H1 (cell line): ENCODE measurements around the gene PTDSS2. TPM values are rescaled to one million over a fixed set of nuclear protein-coding genes. Genes with fewer than 3 reads are reported as not detected.
A peak's percentile ranks its signal among the peaks of the same experiment; 100 is the strongest.

Experiments used
- CTCF ChIA-PET: fragments of 300-600 bp; sonication (Branson Sonifier 250); formaldehyde crosslinking; loops from one replicate; lab custom pipeline; 2021; ENCODE audit not compliant: partially characterized antibody; lab: Charles Lee
- POLR2A ChIA-PET: fragments of 300-600 bp; sonication (Branson Sonifier 250); formaldehyde crosslinking; loops from one replicate; lab custom pipeline; 2021; ENCODE audit warnings: inconsistent platforms; ENCODE audit not compliant: partially characterized antibody; lab: Charles Lee
- DNase-seq, 2 experiments: peaks; one replicate each; pipeline versions ENCODE4 v3.0.0 to v3.0.0-alpha.2; 2010 to 2022; ENCODE audit warnings: low spot score in 2 of 2, low read depth in 1 of 2, mixed read lengths in 1 of 2
- FAIRE-seq: peaks from 2 replicates; lab custom pipeline; 2011; peaks lifted over from hg19 to GRCh38; lab: Jason Lieb, UNC
- H2AFZ ChIP-seq: 2 replicates; pipeline ENCODE4 v1.8.1; 2012; ENCODE audit warnings: low read length, inconsistent platforms
- H2AK5ac ChIP-seq: 2 replicates; pipeline ENCODE4 v1.6.1; 2013; ENCODE audit warnings: low read depth, low read length
- H2BK120ac ChIP-seq: replicated peaks from 2 replicates; pipeline ENCODE3; 2013; ENCODE audit warnings: low read depth, low read length, inconsistent platforms
- H2BK12ac ChIP-seq: 2 replicates; pipeline ENCODE4 v1.6.1; 2013; ENCODE audit warnings: low read depth, low read length
- H2BK15ac ChIP-seq: 2 replicates; pipeline ENCODE4 v1.6.1; 2013; ENCODE audit warnings: low read length
- H2BK20ac ChIP-seq: 2 replicates; pipeline ENCODE4 v1.6.1; 2013; ENCODE audit warnings: low read length
- H2BK5ac ChIP-seq: 2 replicates; pipeline ENCODE4 v1.6.1; 2013; ENCODE audit warnings: low read depth, low read length
- H3K14ac ChIP-seq: 2 replicates; pipeline ENCODE4 v1.6.1; 2013; ENCODE audit warnings: inconsistent platforms; ENCODE audit not compliant: insufficient read length
- H3K18ac ChIP-seq: 2 replicates; pipeline ENCODE4 v1.6.1; 2013; ENCODE audit warnings: low read length; ENCODE audit errors: extremely low read depth
- H3K23ac ChIP-seq: 2 replicates; pipeline ENCODE4 v1.6.1; 2013; ENCODE audit warnings: inconsistent platforms; ENCODE audit not compliant: insufficient read length
- H3K23me2 ChIP-seq: 2 replicates; pipeline ENCODE4 v1.6.1; 2013; ENCODE audit warnings: low read depth, low read length
- H3K27ac ChIP-seq: 2 replicates; pipeline ENCODE4 v1.6.1; 2011; ENCODE audit warnings: low read depth, low read length, inconsistent platforms
- H3K27me3 ChIP-seq, 4 experiments: replicated peaks in 1 of 4; 1 replicate in 1 of 4; 2 replicates in 3 of 4; pipeline versions ENCODE4 v1.6.1 to v1.8.1; 2011 to 2013; ENCODE audit warnings: low read length in 3 of 4, mild to moderate bottlenecking in 3 of 4, inconsistent platforms in 2 of 4, mixed read lengths in 2 of 4, moderate library complexity in 1 of 4; ENCODE audit not compliant: control insufficient read depth in 3 of 4, insufficient read depth in 3 of 4; ENCODE audit errors: extremely low read depth in 1 of 4
- H3K36me3 ChIP-seq, 4 experiments: 2 replicates each; pipeline versions ENCODE4 v1.6.1 to v1.8.1; 2011 to 2013; ENCODE audit warnings: mild to moderate bottlenecking in 4 of 4, low read length in 3 of 4, moderate library complexity in 2 of 4, control low read depth in 1 of 4, inconsistent platforms in 1 of 4; ENCODE audit not compliant: insufficient read depth in 4 of 4, control insufficient read depth in 2 of 4
- H3K4ac ChIP-seq: replicated peaks from 2 replicates; pipeline ENCODE3; 2013; ENCODE audit warnings: low read length, low read depth, mixed read lengths, inconsistent platforms; ENCODE audit not compliant: insufficient read length
- H3K4me1 ChIP-seq, 4 experiments: replicated peaks in 1 of 4; 1 replicate in 1 of 4; 2 replicates in 3 of 4; pipeline versions ENCODE4 v1.6.1 to v1.8.1; 2011 to 2013; ENCODE audit warnings: low read length in 3 of 4, inconsistent platforms in 2 of 4, mixed read lengths in 1 of 4; ENCODE audit not compliant: insufficient read depth in 4 of 4, control insufficient read depth in 3 of 4
- H3K4me2 ChIP-seq, 2 experiments: 2 replicates each; pipeline versions ENCODE4 v1.6.1 to v1.8.1; 2011 to 2013; ENCODE audit warnings: low read depth in 2 of 2, low read length in 2 of 2, control low read depth in 1 of 2, inconsistent platforms in 1 of 2, mild to moderate bottlenecking in 1 of 2; ENCODE audit not compliant: insufficient read depth in 1 of 2
- H3K4me3 ChIP-seq, 4 experiments: fragments of 200-600, 300-600 bp in 1 of 4; sonication (generic), shearing (Covaris generic), sonication (Bioruptor Twin) in 1 of 4; 2 replicates each; pipeline versions ENCODE4 v1.5.1 to v1.8.1; 2011 to 2016; ENCODE audit warnings: low read length in 4 of 4, low read depth in 3 of 4, control low read depth in 2 of 4, inconsistent platforms in 2 of 4, mild to moderate bottlenecking in 2 of 4, mixed read lengths in 1 of 4, moderate library complexity in 1 of 4; ENCODE audit not compliant: insufficient read depth in 2 of 4; ENCODE audit errors: extremely low read depth in 1 of 4
- H3K56ac ChIP-seq: replicated peaks from 2 replicates; pipeline ENCODE3; 2013; ENCODE audit warnings: low read depth, mild to moderate bottlenecking, mixed read lengths, low read length, inconsistent platforms; ENCODE audit not compliant: insufficient read length
- H3K79me1 ChIP-seq: 2 replicates; pipeline ENCODE4 v1.6.1; 2013; ENCODE audit warnings: low read depth, low read length, control low read depth
- H3K79me2 ChIP-seq, 2 experiments: 2 replicates each; pipeline versions ENCODE4 v1.6.1 to v1.8.1; 2012 to 2013; ENCODE audit warnings: low read length in 2 of 2, mild to moderate bottlenecking in 2 of 2, inconsistent platforms in 1 of 2; ENCODE audit not compliant: insufficient read depth in 2 of 2, control insufficient read depth in 1 of 2
- H3K9ac ChIP-seq, 4 experiments: replicated peaks in 1 of 4; 1 replicate in 1 of 4; 2 replicates in 3 of 4; pipeline versions ENCODE4 v1.6.1 to v1.8.1; 2011 to 2013; ENCODE audit warnings: low read depth in 3 of 4, low read length in 3 of 4, control low read depth in 2 of 4, mild to moderate bottlenecking in 2 of 4, moderate library complexity in 2 of 4, inconsistent platforms in 1 of 4; ENCODE audit errors: extremely low read depth in 1 of 4
- H3K9me3 ChIP-seq, 2 experiments: 2 replicates each; pipeline versions ENCODE4 v1.6.1 to v1.8.1; 2012 to 2013; ENCODE audit warnings: mild to moderate bottlenecking in 2 of 2, moderate library complexity in 2 of 2, control low read depth in 1 of 2, inconsistent platforms in 1 of 2, low read depth in 1 of 2, low read length in 1 of 2, mixed read lengths in 1 of 2; ENCODE audit not compliant: insufficient read depth in 2 of 2
- H4K20me1 ChIP-seq, 2 experiments: replicated peaks in 1 of 2; 2 replicates each; pipeline versions ENCODE3 to v1.8.1; 2011 to 2013; ENCODE audit warnings: inconsistent platforms in 2 of 2, low read length in 2 of 2, mild to moderate bottlenecking in 1 of 2; ENCODE audit not compliant: insufficient read depth in 2 of 2, control insufficient read depth in 1 of 2
- H4K5ac ChIP-seq: 2 replicates; pipeline ENCODE4 v1.6.1; 2013; ENCODE audit warnings: low read length, low read depth, mixed read lengths, inconsistent platforms; ENCODE audit not compliant: insufficient read length
- H4K8ac ChIP-seq: 2 replicates; pipeline ENCODE4 v1.8.0; 2013; ENCODE audit warnings: mild to moderate bottlenecking, moderate library complexity, low read length, inconsistent platforms; ENCODE audit not compliant: insufficient read depth; ENCODE audit errors: extremely low read depth
- H4K91ac ChIP-seq: replicated peaks from 2 replicates; pipeline ENCODE3; 2013; ENCODE audit warnings: low read length, mixed read lengths, inconsistent platforms; ENCODE audit not compliant: insufficient read length
- ASH2L ChIP-seq: fragments of 200-600, 300-600 bp; sonication (generic); IDR thresholded peaks from one replicate; pipeline ENCODE4 v1.7.1; 2017; ENCODE audit warnings: low read length
- BACH1 ChIP-seq: IDR thresholded peaks from 2 replicates; pipeline ENCODE4 v1.6.1; 2012; ENCODE audit warnings: low read length, improper control_type of control experiment
- CBX8 ChIP-seq: fragments of 300-800, 300-1000 bp; sonication (generic); IDR thresholded peaks from 2 replicates; pipeline ENCODE4 v1.7.1; 2016; ENCODE audit warnings: low read depth, low read length, borderline replicate concordance
- EZH2 ChIP-seq: fragments of 200-600 bp; sonication (generic); IDR thresholded peaks from 2 replicates; pipeline ENCODE4 v1.7.1; 2012; ENCODE audit warnings: low read depth, mild to moderate bottlenecking, moderate library complexity, low read length, inconsistent platforms; ENCODE audit not compliant: severe bottlenecking
- HDAC6 ChIP-seq: IDR thresholded peaks from one replicate; pipeline ENCODE4 v1.7.1; 2012; ENCODE audit warnings: low read depth, mild to moderate bottlenecking, inconsistent platforms, low read length, moderate library complexity
- JUND ChIP-seq: IDR thresholded peaks from 2 replicates; pipeline ENCODE4 v1.6.1; 2011; ENCODE audit warnings: mild to moderate bottlenecking, improper control_type of control experiment, low read length
- KDM5A ChIP-seq: fragments of 200-600 bp; IDR thresholded peaks from 2 replicates; pipeline ENCODE4 v1.7.1; 2012; ENCODE audit warnings: mild to moderate bottlenecking, low read length, inconsistent platforms, mixed read lengths
- NANOG ChIP-seq: IDR thresholded peaks from 2 replicates; pipeline ENCODE4 v1.6.1; 2011; ENCODE audit warnings: low read length, low read depth, mild to moderate bottlenecking, inconsistent platforms; ENCODE audit not compliant: insufficient read depth, poor library complexity, severe bottlenecking
- NRF1 ChIP-seq: IDR thresholded peaks from 2 replicates; pipeline ENCODE4 v1.6.1; 2011; ENCODE audit warnings: mild to moderate bottlenecking, low read depth, low read length, improper control_type of control experiment
- SIX5 ChIP-seq: IDR thresholded peaks from 2 replicates; pipeline ENCODE4 v1.6.1; 2011; ENCODE audit warnings: mild to moderate bottlenecking, low read depth, low read length
- SP4 ChIP-seq: IDR thresholded peaks from 2 replicates; pipeline ENCODE4 v1.6.1; 2012; ENCODE audit warnings: low read length, inconsistent platforms
- SRF ChIP-seq: IDR thresholded peaks from 2 replicates; pipeline ENCODE4 v1.6.1; 2011; ENCODE audit warnings: mild to moderate bottlenecking, low read depth, low read length, moderate library complexity
- WGBS, 2 experiments: shearing (Covaris generic) in 1 of 2; methylation state at CpG; one replicate each; pipeline versions ENCODE4 v1.1.6 to v1.1.7; 2013 to 2015; ENCODE audit warnings: low lambda C conversion rate in 2 of 2, mixed read lengths in 2 of 2, inconsistent platforms in 1 of 2, low coverage in 1 of 2, missing lambda C conversion rate in 1 of 2; ENCODE audit not compliant: insufficient replicate concordance in 2 of 2, insufficient coverage in 1 of 2, insufficient read length in 1 of 2; ENCODE audit errors: extremely low coverage in 1 of 2, missing lambda C conversion rate in 1 of 2; 5-methylcytosine and 5-hydroxymethylcytosine counted together
- polyA plus RNA-seq, 7 experiments: library from polyadenylated mRNA; depleted of rRNA in 3 of 7; stranded (reverse) in 5 of 7; unstranded in 2 of 7; fragments of >200 nt in 5 of 7; fragments of 200-250 nt in 2 of 7; gene quantifications; 1 replicate in 5 of 7; 2 replicates in 1 of 7; 4 replicates in 1 of 7; pipeline versions ENCODE4 v1.2.1 to v1.2.3, GENCODE V29; 2011 to 2013; ENCODE audit warnings: missing spikeins in 2 of 7, mixed read lengths in 2 of 7
- total RNA-seq: library from RNA; stranded (reverse); fragmentation: NEBNext Ultra II Directional; extraction: Animal tissue kit (Norgen Biotek cat#: 25700); gene quantifications from 2 replicates; pipeline ENCODE4 v1.2.1, GENCODE V29; 2021

The PTDSS2 gene
- total and polyA plus RNA-seq, 2 of the 8 experiments (the other 6 are each of a cell fraction or from before 2014, with no cell fraction given) = 48.7 to 68.2 TPM

DNA sequence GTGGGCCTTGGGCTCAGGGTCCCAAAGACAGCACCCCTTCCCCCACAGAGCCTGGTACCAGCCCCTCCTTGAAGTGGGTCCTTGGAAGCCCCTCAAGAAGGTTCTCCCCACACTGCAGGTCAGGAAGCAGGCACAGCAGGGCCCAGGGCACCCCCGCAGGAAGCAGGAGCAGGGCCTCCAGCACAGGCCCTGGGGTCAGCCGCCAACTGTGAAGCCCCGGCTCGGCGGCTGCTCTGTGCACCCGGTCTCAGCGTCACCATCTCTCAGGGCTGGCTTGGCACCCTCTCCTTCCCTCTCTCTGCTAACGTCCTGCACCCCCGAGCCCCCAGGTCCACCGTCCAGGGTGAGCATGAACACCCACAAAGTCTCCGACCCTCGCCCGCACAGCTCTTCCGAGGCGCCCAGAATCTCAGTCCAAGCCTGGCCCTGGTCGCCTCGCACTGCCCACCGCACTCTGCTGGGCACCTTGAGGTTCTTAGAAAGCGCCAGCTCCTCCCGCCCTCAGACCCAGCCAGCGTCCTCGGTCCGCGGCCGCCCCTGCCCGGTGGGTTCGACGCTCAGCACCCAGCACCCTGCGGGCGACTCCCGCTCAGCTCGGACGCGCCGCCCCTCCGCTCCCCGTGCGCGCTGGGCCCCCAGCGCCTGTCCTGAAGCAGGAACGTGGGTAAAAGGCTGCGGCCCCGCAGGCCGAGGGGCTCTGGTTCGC, 33.9 kb upstream of the PTDSS2 start:
- Histone ChIP-seq H3K9me3 (no peaks in the 10 kb centered on the region), H2BK12ac (peak overlapping the region; percentile 60; the same call in 1 of the 2 replicates), H3K27me3 (peaks cover 0 to 13% (median 4%) of the 10 kb centered on the region in 4 experiments; a peak in 5 of 7 replicates), H3K79me1 (peaks cover 5% of the 10 kb centered on the region), H3K56ac (no peak overlapping the region), H2BK5ac (peak overlapping the region; percentile 66; the same call in 1 of the 2 replicates), H3K4me2 (peak overlapping the region; percentile 68 to 87), H2AK5ac (no peak overlapping the region), H2BK120ac (no peak overlapping the region), H3K4me3 (peak overlapping the region; percentile 54 to 92 (median 62)), H3K36me3 (no peaks in the 10 kb centered on the region), H3K79me2 (peaks cover 0 to 19% of the 10 kb centered on the region in 2 experiments; a peak in 1 of 4 replicates), H3K23me2 (peaks cover 9% of the 10 kb centered on the region; the same call in 1 of the 2 replicates), H3K27ac (no peak overlapping the region; the same call in 1 of the 2 replicates), H3K14ac (no peak overlapping the region), H3K18ac (peak overlapping the region; percentile 78), H3K9ac (peak overlapping the region in 2 of 4 experiments; percentile 34 to 55; a peak in 4 of 7 replicates), H2BK15ac (peak overlapping the region; percentile 61; the same call in 1 of the 2 replicates), H4K8ac (peak overlapping the region; percentile 95; the same call in 1 of the 2 replicates), H4K91ac (peak overlapping the region; percentile 56), H3K4ac (peak overlapping the region; percentile 38), H4K20me1 (peaks cover 5 to 7% of the 10 kb centered on the region in 2 experiments), H3K4me1 (peaks cover 0 to 26% (median 16%) of the 10 kb centered on the region in 4 experiments; a peak in 6 of 7 replicates), H3K23ac (no peak overlapping the region), H2AFZ (no peak overlapping the region), H2BK20ac (no peak overlapping the region), H4K5ac (no peak overlapping the region)
- FAIRE-seq = no peak
- ChIA-PET POLR2A (interaction anchor here (0.8 to 5.5 kb wide), 18 partner anchors 11 to 136 kb away, joined by 3 to 41 read pairs (median 3); partner anchors contain the start of genes ANO9, B4GALNT4 and PTDSS2), CTCF (interaction anchor here (0.8 to 2.8 kb wide), 9 partner anchors 16 to 192 kb away, joined by 3 to 16 read pairs (median 4); partner anchors contain the start of gene PTDSS2)
- DNase-seq = no peak
- WGBS, 2 experiments = 23% methylated on average over 40 of the region's 45 CpGs; no CpG with 5 or more reads in 1 of the 2 experiments
- TF ChIP-seq SRF = no peak
- no peak for TF ChIP-seq SP4
- TF ChIP-seq SIX5 = no peak
- peak; percentile 3 for TF ChIP-seq ASH2L
- TF ChIP-seq EZH2 = peak; percentile 24
- TF ChIP-seq NANOG = no peak
- no peak for TF ChIP-seq NRF1
- TF ChIP-seq HDAC6 = no peak
- TF ChIP-seq KDM5A = no peak
- TF ChIP-seq CBX8 = no peak
- TF ChIP-seq BACH1 = no peak
- no peak for TF ChIP-seq JUND
